Measurements from ENCODE around the gene SPART. TPM values are rescaled to one million over a fixed set of nuclear protein-coding genes. Genes with fewer than 3 reads are reported as not detected.

The SPART gene
- total RNA-seq, 1 experiment from 2014 or later: 0.12 TPM

- no peaks in the 10 kb centered on the region for H4K20me1 ChIP-seq (ENCODE audit: insufficient read depth)
- BruUV-seq (replicated peaks): no TSS peak
- ATAC-seq (no peak), DNase-seq (ENCODE audit: low read depth, low spot score) (no peak)
- no peak overlapping the region for H3K4me2 ChIP-seq (ENCODE audit: low read length)
- no peaks in the 10 kb centered on the region for H3K36me3 ChIP-seq (ENCODE audit: control insufficient read depth in 1 of 2, insufficient read depth in 2 of 2, low read length in 2 of 2)
- peaks cover 0 to 12% of the 10 kb centered on the region in 2 experiments; a peak in 2 of 4 replicates for H3K9me3 ChIP-seq (ENCODE audit: control insufficient read depth in 1 of 2, insufficient read depth in 1 of 2, low read depth in 1 of 2, low read length in 2 of 2)
- no peaks in the 10 kb centered on the region for H3K9me2 ChIP-seq (ENCODE audit: insufficient read depth)
- H3K79me2 ChIP-seq (ENCODE audit: insufficient read depth, low read length): no peaks in the 10 kb centered on the region
- intact Hi-C loops (cut with micrococcal nuclease): no loop called here
- H2AFZ ChIP-seq (ENCODE audit: low read depth, low read length, poor library complexity, severe bottlenecking): no peak overlapping the region
- no peak overlapping the region for H3K4me3 ChIP-seq (replicated peaks in 1 of 2; ENCODE audit: low read depth in 1 of 2, low read length in 2 of 2)
- no peak overlapping the region for H3K9ac ChIP-seq (ENCODE audit: low read length)
- RAD21 ChIA-PET (ENCODE audit: low non-redundant PET in 1 of 2, low total read pairs in 2 of 2, uncharacterized antibody in 2 of 2, unreplicated experiment in 2 of 2): no interaction called here
- TF ChIP-seq SIN3A (IDR thresholded peaks at IDR 0.05; ENCODE audit: low read depth) (no peak), CBX3 (IDR thresholded peaks at IDR 0.05; ENCODE audit: low read depth) (no peak), POLR2A (IDR thresholded peaks at IDR 0.05; ENCODE audit: borderline replicate concordance, extremely low read depth, insufficient read depth, insufficient read length) (no peak), CTCF (IDR thresholded peaks at IDR 0.05 in 2 of 3, conservative IDR thresholded peaks at IDR 0.05 in 1 of 3; ENCODE audit: borderline replicate concordance in 1 of 3, insufficient read depth in 1 of 3, low read depth in 2 of 3, low read length in 2 of 3) (no peak), FOSL1 (IDR thresholded peaks at IDR 0.05; ENCODE audit: low read depth) (no peak), ZNF274 (IDR thresholded peaks at IDR 0.05; ENCODE audit: low read depth, low read length) (no peak), ZFX (IDR thresholded peaks at IDR 0.05) (no peak), REST (IDR thresholded peaks at IDR 0.05; ENCODE audit: low read depth) (no peak), ATF3 (IDR thresholded peaks at IDR 0.05) (no peak), ZBTB33 (IDR thresholded peaks at IDR 0.05; ENCODE audit: extremely low read depth, insufficient replicate concordance, low read length) (no peak), EGR1 (IDR thresholded peaks at IDR 0.05; ENCODE audit: low read depth) (no peak), RAD21 (IDR thresholded peaks at IDR 0.05; ENCODE audit: low read depth) (no peak), ELF1 (IDR thresholded peaks at IDR 0.05; ENCODE audit: borderline replicate concordance, low read depth) (no peak), SRF (IDR thresholded peaks at IDR 0.05; ENCODE audit: low read depth) (no peak), JUND (IDR thresholded peaks at IDR 0.05) (no peak)
- no peaks in the 10 kb centered on the region for H3K27me3 ChIP-seq (ENCODE audit: insufficient read depth, low read length)
- no peaks in the 10 kb centered on the region for H3K4me1 ChIP-seq (ENCODE audit: control insufficient read depth in 1 of 2, insufficient read depth in 2 of 2, low read length in 2 of 2)
- no peak overlapping the region for H3K27ac ChIP-seq (ENCODE audit: low read depth, low read length)
- POLR2A ChIA-PET: no interaction called here
- CTCF ChIA-PET: no interaction called here
These were observed 49.1 kb upstream of the SPART start for GRCh38 chr13:36395280-36395679.
